Testis (tissue), 3 donors: Measurements from ENCODE around the gene TCF7L1. TPM values are rescaled to one million over a fixed set of nuclear protein-coding genes. Genes with fewer than 3 reads are reported as not detected.

Experiments used
- DNase-seq: peaks from one replicate; pipeline ENCODE4 v3.0.0-alpha.2; 2019
- H3K27ac ChIP-seq, 2 donors: fragments of 200-600 bp; sonication (generic); one replicate each; pipeline ENCODE4 v1.5.1; 2019
- H3K27me3 ChIP-seq: fragments of 200-600 bp; sonication (generic); one replicate; pipeline ENCODE4 v1.5.1; 2019
- H3K36me3 ChIP-seq: fragments of 200-600 bp; sonication (generic); one replicate; pipeline ENCODE4 v1.5.1; 2017; ENCODE audit warnings: low read depth; ENCODE audit errors: missing control alignments
- H3K4me1 ChIP-seq: fragments of 200-600 bp; sonication (generic); one replicate; pipeline ENCODE4 v1.5.1; 2019
- H3K4me3 ChIP-seq, 2 donors: fragments of 200-600 bp; sonication (generic); one replicate each; pipeline ENCODE4 v1.5.1; 2017 to 2019
- H3K9me3 ChIP-seq: fragments of 200-600 bp; sonication (generic); one replicate; pipeline ENCODE4 v1.5.1; 2017
- CTCF ChIP-seq, 3 experiments: fragments of 450-650 bp in 2 of 3; fragments of 200-600 bp in 1 of 3; sonication (generic) in 1 of 3; IDR thresholded peaks; one replicate each; pipeline ENCODE4 v1.5.1; 2016 to 2019; ENCODE audit warnings: antibody characterized with exemption in 3 of 3, mild to moderate bottlenecking in 2 of 3, moderate library complexity in 1 of 3
- POLR2A ChIP-seq: fragments of 450-650 bp; IDR thresholded peaks from one replicate; pipeline ENCODE4 v1.6.1; 2017; ENCODE audit warnings: antibody characterized with exemption, mild to moderate bottlenecking, moderate library complexity
- WGBS, 2 donors: methylation state at CpG; one replicate each; pipeline ENCODE4 v1.1.5; 2018; 5-methylcytosine and 5-hydroxymethylcytosine counted together
- intact Hi-C: fragments of 100-400 bp; cut with DNase I; formaldehyde crosslinking; loops from one replicate; pipeline ENCODE4 v1.15.1; 2023; ENCODE audit warnings: low total_unique reads
- polyA plus RNA-seq: library from polyadenylated mRNA; stranded (reverse); fragments of 350-450 nt; fragmentation: Illumina TruSeq; extraction: RNeasy Lipid Tissue Mini Kit (QIAGEN cat#74804); gene quantifications from one replicate; pipeline ENCODE4 v1.2.3, GENCODE V29; 2014; ENCODE audit warnings: low read depth, low replicate concordance; ENCODE audit not compliant: insufficient read depth
- total RNA-seq, 2 donors: library from RNA; depleted of rRNA; stranded (reverse); fragments of >200 nt; gene quantifications; one replicate each; pipeline ENCODE4 v1.2.3, GENCODE V29; 2016

The TCF7L1 gene
- total and polyA plus RNA-seq, 3 donors from 2014 or later, result 6.7 to 11.9 (median 6.7) TPM

GRCh38 chr2:85251070-85251616, 118.0 kb downstream of the TCF7L1 start:
- H3K4me1 ChIP-seq, result peaks cover 27% of the 10 kb centered on the region
- DNase-seq, result no peak
- no peaks in the 10 kb centered on the region for H3K27me3 ChIP-seq
- H3K27ac ChIP-seq, result no peak overlapping the region
- H3K9me3 ChIP-seq, result no peaks in the 10 kb centered on the region
- 73 to 84% methylated on average over 3 of the region's 3 CpGs for WGBS, 2 donors
- intact Hi-C loops, result no loop called here
- H3K4me3 ChIP-seq, result no peak overlapping the region
- no peaks in the 10 kb centered on the region for H3K36me3 ChIP-seq
- TF ChIP-seq CTCF (IDR thresholded peaks at IDR 0.05) (no peak), POLR2A (no peak)

GRCh38 chr2:85253890-85254289, 120.7 kb downstream of the TCF7L1 start:
- no peaks in the 10 kb centered on the region for H3K9me3 ChIP-seq
- H3K36me3 ChIP-seq, result no peaks in the 10 kb centered on the region
- H3K27ac ChIP-seq, result no peak overlapping the region
- intact Hi-C loops, result no loop called here
- TF ChIP-seq POLR2A (no peak), CTCF (IDR thresholded peaks at IDR 0.05) (no peak)
- DNase-seq, result no peak
- 67 to 69% methylated on average over 4 to 5 of the region's 5 CpGs for WGBS, 2 donors
- peaks cover 37% of the 10 kb centered on the region for H3K4me1 ChIP-seq
- H3K4me3 ChIP-seq, result no peak overlapping the region
- no peaks in the 10 kb centered on the region for H3K27me3 ChIP-seq

GRCh38 chr2:85254540-85255300, 121.5 kb downstream of the TCF7L1 start:
- 69 to 70% methylated on average over 11 of the region's 11 CpGs for WGBS, 2 donors
- H3K4me3 ChIP-seq, result no peak overlapping the region
- no peaks in the 10 kb centered on the region for H3K36me3 ChIP-seq
- H3K27me3 ChIP-seq, result no peaks in the 10 kb centered on the region
- H3K4me1 ChIP-seq, result peaks cover 32% of the 10 kb centered on the region
- H3K9me3 ChIP-seq, result no peaks in the 10 kb centered on the region
- no peak for DNase-seq
- TF ChIP-seq CTCF (IDR thresholded peaks at IDR 0.05), result no peak
- no peak for TF ChIP-seq POLR2A
- intact Hi-C loops, result no loop called here
- no peak overlapping the region for H3K27ac ChIP-seq

GRCh38 chr2:85255456-85255812, 122.2 kb downstream of the TCF7L1 start:
- H3K36me3 ChIP-seq, result no peaks in the 10 kb centered on the region
- H3K9me3 ChIP-seq, result no peaks in the 10 kb centered on the region
- no peak for DNase-seq
- intact Hi-C loops, result no loop called here
- H3K4me3 ChIP-seq, result no peak overlapping the region
- TF ChIP-seq CTCF (IDR thresholded peaks at IDR 0.05), result no peak
- no peak for TF ChIP-seq POLR2A
- 20 to 47% methylated on average over 1 to 6 of the region's 6 CpGs for whole genome bisulfite sequencing, 2 donors
- no peak overlapping the region for H3K27ac ChIP-seq
- no peaks in the 10 kb centered on the region for H3K27me3 ChIP-seq
- peaks cover 32% of the 10 kb centered on the region for H3K4me1 ChIP-seq
